Activated T-cell treated with anti-CD3 and anti-CD28 coated beads, Interleukin-2, amount 50 U/mL, for 1 hour (primary cell): ENCODE results near the gene CCDC97.
"Not testable (repeated sequence)": the region's sequence is repeated elsewhere in the genome, so short reads cannot be mapped to it uniquely, and the experiment has no call there.

Experiments used
- DNase-seq: peaks from one replicate; pipeline ENCODE4 v3.0.0-alpha.2; 2020

CCDC97 gene

DNA sequence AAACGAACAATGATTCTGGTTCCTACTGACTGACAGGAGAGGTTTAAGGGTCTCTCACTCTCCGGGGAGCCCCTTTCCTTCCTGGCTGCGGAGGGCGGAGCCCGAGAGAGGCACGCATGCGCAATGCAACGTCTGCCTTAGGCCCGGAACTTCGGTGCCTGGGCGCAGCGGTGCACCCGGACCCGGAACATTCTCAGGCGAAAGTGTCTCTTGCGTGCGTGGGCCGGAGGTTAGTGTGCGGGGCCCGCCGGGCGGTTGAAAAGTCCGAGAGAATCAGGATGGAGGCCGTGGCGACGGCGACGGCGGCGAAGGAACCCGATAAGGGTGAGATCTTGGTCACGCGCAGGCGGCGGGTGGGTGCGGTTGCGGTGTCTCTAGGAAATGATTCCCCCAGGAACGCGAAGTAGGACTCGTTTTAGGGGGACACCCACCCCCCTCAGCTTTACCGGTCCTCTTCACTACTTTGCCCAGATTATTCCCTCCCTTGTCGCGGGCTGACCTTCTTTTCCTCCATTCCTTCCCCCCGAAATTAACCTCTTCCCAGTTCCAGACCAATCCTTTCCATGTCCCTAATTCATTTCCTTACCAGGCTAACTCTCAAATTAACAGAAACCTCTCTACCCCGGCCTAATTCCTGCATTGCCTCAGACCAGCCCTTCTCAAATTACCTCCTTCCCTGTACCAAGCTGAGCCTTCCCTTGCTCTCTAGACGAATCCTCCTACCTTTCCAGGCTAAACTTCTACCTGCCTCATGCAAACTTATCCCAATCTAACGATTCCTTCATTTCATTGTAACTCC lies at the start of gene CCDC97:
TSS of gene CCDC97 (plus strand) at position 140 of the 799 bp plus-strand sequence. CDS start at position 279, 139 bp downstream.
- DNase-seq, result peak; percentile 92

- DNase-seq, result peak; percentile 24
Measured at GRCh38 chr19:41261474-41262190, 48.3 kb upstream of the CCDC97 start.

DNA sequence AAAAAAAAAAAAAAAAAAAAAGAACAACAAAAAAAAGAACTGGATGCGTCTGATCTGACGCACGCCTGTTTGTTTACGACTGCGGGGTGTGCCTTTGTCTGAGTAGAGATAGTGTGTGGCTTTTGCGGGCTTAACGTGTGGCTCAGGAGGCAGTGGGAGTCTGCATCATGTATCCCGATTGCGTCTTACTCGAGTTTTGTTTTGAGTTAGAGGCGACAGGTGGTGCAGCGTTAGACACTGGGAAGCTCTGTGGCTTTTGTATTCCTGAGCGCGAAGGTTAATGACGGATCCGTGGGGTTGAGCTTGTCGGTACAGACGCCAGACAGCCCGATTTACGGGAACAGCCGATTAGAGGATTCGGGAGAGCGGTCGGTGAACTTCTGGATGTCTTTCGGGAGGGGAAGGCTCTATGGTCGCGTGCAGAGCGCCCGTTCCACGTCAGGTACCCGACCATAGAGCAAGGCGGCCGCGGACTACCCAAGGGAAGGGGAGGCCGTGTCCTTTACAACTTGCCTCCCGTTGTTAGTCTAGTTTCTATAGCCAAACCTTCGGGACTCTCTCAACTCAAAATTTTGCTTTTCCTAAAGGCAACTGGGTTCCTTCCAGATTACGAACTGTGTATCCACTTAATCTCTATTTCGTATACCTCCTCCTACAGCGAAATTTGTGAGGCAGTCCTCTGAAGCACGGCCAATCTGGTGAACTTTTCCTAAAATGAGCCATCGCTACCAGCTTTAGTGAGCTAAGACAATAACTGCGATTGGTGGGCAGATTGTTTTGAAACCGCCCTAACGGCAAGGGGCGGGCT lies 46.7 kb upstream of the CCDC97 start:
- peak; percentile 77 for DNase-seq

- peak; percentile 99 for DNase-seq
Measured at GRCh38 chr19:41263850-41264580, 46.0 kb upstream of the CCDC97 start, which contains the start of gene HNRNPUL1. HNRNPUL1 (plus strand) TSS chr19:41264372; CDS start chr19:41264504, 132 bp downstream.

- peak; percentile 60 for DNase-seq
Measured at GRCh38 chr19:41264581-41265394, 45.2 kb upstream of the CCDC97 start.

GRCh38 chr19:41265395-41266153 lies 44.4 kb upstream of the CCDC97 start:
- DNase-seq, result peak; percentile 39

- DNase-seq, result no peak
Measured at GRCh38 chr19:41269055-41269454, 40.9 kb upstream of the CCDC97 start.

DNA sequence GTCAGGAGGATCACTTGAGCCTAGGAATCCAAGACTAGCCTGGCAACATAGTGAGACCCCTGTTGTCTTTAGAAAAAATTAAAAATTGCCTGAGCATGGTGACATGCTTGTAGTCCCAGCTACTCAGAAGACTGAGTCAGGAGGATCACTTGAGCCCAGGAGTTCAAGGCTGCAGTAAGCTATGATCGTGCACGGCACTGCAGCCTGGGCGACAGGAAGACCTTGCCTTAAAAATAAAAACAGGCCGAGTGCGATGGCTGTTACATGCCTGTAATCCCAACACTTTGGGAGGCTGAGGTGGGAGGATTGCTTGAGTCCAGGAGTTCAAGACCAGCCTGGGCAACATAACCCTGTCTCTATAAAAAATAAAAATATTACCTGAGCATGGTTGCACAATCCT lies 40.4 kb upstream of the CCDC97 start:
- no peak for DNase-seq

DNA sequence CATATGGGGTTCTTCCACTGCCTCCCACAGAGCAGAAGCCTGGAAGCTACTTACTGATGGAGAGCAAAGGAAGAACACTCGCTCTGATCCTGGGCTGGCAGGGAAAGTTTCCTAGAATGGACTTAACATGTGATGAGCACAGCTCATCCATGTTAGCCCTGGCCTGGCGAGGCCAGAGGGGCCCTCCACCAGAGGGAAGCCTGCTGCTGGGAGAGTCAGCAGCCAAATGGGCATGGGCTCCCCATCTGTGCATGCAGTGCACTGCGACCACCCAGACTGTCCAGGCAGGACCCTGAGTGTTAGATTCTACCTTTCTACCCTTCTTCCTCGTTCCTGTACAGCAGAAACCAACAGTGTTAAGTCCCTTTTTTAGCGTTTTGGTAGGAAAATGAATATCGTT lies 36.9 kb upstream of the CCDC97 start:
- DNase-seq, result no peak

DNA sequence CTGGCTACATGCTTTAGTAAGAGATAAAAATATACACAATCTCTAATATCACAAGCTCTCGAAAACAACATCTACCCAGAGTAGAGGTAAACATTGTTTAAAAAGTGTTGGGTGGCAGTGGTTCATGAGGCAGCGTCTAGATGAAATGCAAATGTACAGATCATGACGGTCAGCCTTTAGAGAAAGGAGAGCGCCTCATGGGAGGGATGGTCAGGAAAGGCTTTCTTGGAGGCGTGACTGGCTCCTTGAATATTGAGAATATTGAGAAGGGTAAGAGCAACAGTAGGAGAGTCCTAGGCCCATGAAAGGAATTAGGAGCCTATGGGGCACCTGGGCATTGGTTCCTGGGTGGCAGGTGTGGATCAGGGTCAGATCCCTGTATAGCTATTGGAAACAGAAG lies 35.2 kb upstream of the CCDC97 start:
- DNase-seq, result no peak

DNA sequence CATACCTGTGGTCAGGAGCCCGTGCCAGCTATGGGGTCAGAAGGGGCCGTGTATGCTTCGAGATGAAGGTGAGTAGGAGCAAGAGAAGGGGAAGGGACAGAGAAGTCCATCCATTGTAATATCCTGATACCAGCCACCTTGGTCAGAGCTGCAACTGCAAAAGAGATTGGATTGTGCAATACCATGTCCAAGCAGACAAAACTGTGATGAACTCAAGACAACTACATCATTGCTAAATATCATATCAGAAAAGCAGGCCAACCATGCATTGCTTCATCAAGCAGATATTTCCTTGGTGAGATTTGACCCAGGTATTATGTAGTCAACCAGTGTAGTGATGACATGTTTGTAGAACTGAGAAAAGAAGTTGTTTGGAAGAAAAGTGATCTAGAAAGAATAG lies 33.7 kb upstream of the CCDC97 start:
- no peak for DNase-seq

- DNase-seq, result no peak
Measured at GRCh38 chr19:41278478-41278877, 31.5 kb upstream of the CCDC97 start.

- no peak for DNase-seq
Measured at GRCh38 chr19:41288673-41289530, 21.1 kb upstream of the CCDC97 start.

- not testable (repeated sequence) for DNase-seq
Measured at GRCh38 chr19:41289814-41290213, 20.2 kb upstream of the CCDC97 start.

- DNase-seq, result no peak
Measured at GRCh38 chr19:41294393-41294792, 15.6 kb upstream of the CCDC97 start.

DNA sequence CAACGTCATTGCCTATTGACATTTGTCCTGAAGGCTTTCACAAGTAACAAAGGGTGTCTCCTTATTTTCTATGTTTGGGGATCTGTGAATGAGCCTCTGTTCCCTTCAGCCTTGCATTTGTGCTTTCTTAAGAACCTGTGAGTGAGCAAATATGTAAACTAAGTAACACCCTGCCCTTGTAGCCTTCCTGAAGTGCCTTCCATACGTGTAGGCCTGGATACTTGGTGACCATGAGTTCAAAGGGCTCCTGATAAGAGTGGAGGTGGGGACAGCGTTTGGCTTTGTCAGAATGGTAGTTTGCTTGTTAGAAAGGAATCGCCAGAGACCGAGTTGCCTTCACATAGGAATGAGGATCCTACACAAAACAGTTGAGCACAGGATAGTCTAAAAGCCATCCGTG lies 14.5 kb upstream of the CCDC97 start:
- DNase-seq, result no peak

GRCh38 chr19:41296433-41296871 lies 13.5 kb upstream of the CCDC97 start:
- DNase-seq, result no peak

DNA sequence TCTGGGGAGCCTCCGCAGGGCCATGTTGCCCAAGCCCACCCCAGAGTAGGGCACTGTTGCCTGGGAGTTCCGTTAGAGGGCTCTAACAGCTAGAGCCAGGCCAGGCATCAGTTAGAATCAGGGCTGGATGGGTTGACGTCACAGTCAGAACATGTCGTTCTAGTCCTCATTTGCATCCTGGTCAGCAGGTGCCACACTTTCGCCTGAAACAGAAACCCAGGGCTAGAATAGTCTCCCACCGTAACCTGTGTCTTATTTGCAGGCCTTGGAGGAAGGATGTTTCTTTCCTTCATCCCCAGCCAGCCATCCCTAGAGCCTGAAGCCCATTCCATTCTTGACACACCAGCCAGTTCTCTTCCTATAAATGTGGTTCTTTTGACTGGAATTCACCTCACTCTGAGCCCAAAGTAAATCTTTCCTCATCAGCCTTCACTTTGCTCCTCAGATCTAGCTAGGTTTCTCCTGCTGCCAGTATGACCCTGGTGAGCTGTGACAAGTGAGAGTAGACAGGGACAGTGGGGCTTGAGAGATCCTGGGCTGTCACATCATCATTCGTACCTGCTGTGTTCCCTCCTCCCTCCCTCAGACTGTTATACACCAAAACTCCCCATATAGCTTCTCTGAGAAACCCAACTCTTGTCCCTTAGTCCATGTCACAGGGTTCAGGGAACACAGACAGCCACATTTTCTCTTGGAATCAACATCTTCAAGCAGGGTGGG lies 12.2 kb upstream of the CCDC97 start:
- DNase-seq, result no peak

GRCh38 chr19:41298348-41298964 lies 11.5 kb upstream of the CCDC97 start:
- peak; percentile 69 for DNase-seq
